ENCODE results near the gene SIN3A. TPM values are rescaled to one million over a fixed set of nuclear protein-coding genes. Genes with fewer than 3 reads are reported as not detected.
"Not testable (repeated sequence)": the region's sequence is repeated elsewhere in the genome, so short reads cannot be mapped to it uniquely, and the experiment has no call there.

SIN3A gene
- total RNA-seq, 1 donor from 2014 or later = 65.2 TPM

GRCh38 chr15:75410196-75410595 is 41.3 kb downstream of the SIN3A start:
- H3K36me3 Mint-ChIP-seq (ENCODE audit: unreplicated experiment) = peaks cover 65% of the 10 kb centered on the region
- DNase-seq (ENCODE audit: extremely low spot score, unreplicated experiment) = no peak
- TF ChIP-seq, protein P1, sequence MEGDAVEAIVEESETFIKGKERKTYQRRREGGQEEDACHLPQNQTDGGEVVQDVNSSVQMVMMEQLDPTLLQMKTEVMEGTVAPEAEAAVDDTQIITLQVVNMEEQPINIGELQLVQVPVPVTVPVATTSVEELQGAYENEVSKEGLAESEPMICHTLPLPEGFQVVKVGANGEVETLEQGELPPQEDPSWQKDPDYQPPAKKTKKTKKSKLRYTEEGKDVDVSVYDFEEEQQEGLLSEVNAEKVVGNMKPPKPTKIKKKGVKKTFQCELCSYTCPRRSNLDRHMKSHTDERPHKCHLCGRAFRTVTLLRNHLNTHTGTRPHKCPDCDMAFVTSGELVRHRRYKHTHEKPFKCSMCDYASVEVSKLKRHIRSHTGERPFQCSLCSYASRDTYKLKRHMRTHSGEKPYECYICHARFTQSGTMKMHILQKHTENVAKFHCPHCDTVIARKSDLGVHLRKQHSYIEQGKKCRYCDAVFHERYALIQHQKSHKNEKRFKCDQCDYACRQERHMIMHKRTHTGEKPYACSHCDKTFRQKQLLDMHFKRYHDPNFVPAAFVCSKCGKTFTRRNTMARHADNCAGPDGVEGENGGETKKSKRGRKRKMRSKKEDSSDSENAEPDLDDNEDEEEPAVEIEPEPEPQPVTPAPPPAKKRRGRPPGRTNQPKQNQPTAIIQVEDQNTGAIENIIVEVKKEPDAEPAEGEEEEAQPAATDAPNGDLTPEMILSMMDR (IDR thresholded peaks at IDR 0.05) = no peak
- no peaks in the 10 kb centered on the region for H3K27me3 Mint-ChIP-seq (ENCODE audit: unreplicated experiment)
- no peaks in the 10 kb centered on the region for H3K4me1 Mint-ChIP-seq (ENCODE audit: unreplicated experiment)
- H3K27ac Mint-ChIP-seq (ENCODE audit: unreplicated experiment) = no peak overlapping the region
- no peak overlapping the region for H3K4me3 Mint-ChIP-seq (ENCODE audit: unreplicated experiment)
- H3K9me3 Mint-ChIP-seq (ENCODE audit: unreplicated experiment) = no peaks in the 10 kb centered on the region

DNA sequence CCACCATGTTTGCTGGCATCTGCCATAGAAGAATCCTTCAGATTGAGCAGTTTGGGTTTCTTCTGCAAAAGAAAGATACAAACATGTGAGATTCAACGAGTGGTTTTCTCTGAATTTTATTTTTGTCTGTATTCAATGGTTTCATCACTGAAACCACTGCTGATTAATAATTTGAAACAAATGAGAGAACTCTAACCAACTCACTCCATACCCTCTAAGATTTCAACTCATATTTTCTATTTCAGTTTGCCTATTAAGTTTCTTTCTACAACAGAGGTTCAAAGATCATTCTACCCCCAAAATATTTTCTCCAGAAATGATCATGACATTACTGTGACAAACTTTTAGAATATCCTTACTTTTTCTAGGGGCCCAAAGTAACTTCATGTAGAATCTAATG is 44.4 kb downstream of the SIN3A start:
- Mint-ChIP-seq H3K27me3 (ENCODE audit: unreplicated experiment) (no peaks in the 10 kb centered on the region), H3K27ac (ENCODE audit: unreplicated experiment) (no peak overlapping the region)

GRCh38 chr15:75403892-75404291 is 47.6 kb downstream of the SIN3A start:
- Mint-ChIP-seq H3K27ac (ENCODE audit: unreplicated experiment) (no peak overlapping the region), H3K27me3 (ENCODE audit: unreplicated experiment) (no peaks in the 10 kb centered on the region), H3K36me3 (ENCODE audit: unreplicated experiment) (peaks cover 40% of the 10 kb centered on the region), H3K9me3 (ENCODE audit: unreplicated experiment) (no peaks in the 10 kb centered on the region), H3K4me3 (ENCODE audit: unreplicated experiment) (no peak overlapping the region), H3K4me1 (ENCODE audit: unreplicated experiment) (no peaks in the 10 kb centered on the region)
- TF ChIP-seq, protein P1 (IDR thresholded peaks at IDR 0.05) = no peak
- DNase-seq (ENCODE audit: extremely low spot score, unreplicated experiment) = no peak

More for the DNA sequence above, 44.4 kb downstream of the SIN3A start:
- TF ChIP-seq, protein P1 (IDR thresholded peaks at IDR 0.05) = no peak
- peaks cover 55% of the 10 kb centered on the region for H3K36me3 Mint-ChIP-seq (ENCODE audit: unreplicated experiment)
- H3K4me3 Mint-ChIP-seq (ENCODE audit: unreplicated experiment) = no peak overlapping the region
- H3K4me1 Mint-ChIP-seq (ENCODE audit: unreplicated experiment) = no peaks in the 10 kb centered on the region
- DNase-seq (ENCODE audit: extremely low spot score, unreplicated experiment) = no peak
- no peaks in the 10 kb centered on the region for H3K9me3 Mint-ChIP-seq (ENCODE audit: unreplicated experiment)

DNA sequence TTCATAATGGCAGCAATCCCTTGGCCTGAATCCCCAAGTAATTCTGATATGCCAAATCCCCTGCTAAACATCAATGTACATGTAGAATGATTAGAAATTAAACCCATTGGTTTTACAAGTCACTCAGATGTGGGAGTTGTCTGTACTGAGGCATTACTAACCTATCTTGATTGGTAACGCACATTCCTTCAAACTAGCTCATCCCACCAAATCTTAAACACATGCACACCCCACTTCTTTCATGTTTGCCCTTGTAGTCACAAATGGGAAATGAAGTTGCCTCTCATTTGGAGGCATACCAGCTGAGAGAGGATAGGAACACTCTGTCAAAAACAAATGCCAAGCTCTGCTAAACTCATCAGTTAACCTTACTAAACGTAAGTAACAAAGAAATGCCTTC is 54.0 kb downstream of the SIN3A start:
- H3K4me3 Mint-ChIP-seq (ENCODE audit: unreplicated experiment) = no peak overlapping the region
- H3K36me3 Mint-ChIP-seq (ENCODE audit: unreplicated experiment) = peaks cover 45% of the 10 kb centered on the region
- no peaks in the 10 kb centered on the region for H3K27me3 Mint-ChIP-seq (ENCODE audit: unreplicated experiment)
- TF ChIP-seq, protein P1 (IDR thresholded peaks at IDR 0.05) = no peak
- DNase-seq (ENCODE audit: extremely low spot score, unreplicated experiment) = no peak
- no peak overlapping the region for H3K27ac Mint-ChIP-seq (ENCODE audit: unreplicated experiment)
- H3K9me3 Mint-ChIP-seq (ENCODE audit: unreplicated experiment) = no peaks in the 10 kb centered on the region
- H3K4me1 Mint-ChIP-seq (ENCODE audit: unreplicated experiment) = no peaks in the 10 kb centered on the region

DNA sequence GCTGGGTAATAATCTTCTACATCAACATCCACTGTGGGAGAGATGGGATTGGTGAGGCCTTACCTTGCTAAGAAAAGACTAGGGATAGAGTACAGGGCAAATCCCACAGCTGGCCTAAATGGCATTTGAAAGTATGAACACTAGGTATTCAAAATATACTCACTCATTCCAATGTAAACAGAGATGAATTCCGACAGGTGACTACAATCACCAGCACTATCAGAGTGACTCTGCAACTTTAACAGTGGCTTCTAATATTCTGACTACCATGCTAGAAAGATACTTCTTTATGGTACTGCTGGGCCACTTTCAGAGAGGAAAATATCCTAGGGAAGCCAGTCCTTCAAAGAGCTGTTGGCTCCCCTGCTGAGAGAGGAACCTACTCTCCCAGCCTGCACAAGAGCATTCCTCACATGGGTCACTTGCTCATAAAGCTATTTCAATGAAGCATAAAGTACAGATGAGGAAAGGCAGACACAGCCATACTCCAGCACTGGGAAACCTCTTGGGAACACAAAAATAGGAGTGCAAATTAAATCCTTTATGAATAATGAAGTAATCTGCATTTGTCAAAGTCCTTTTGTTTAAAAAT is 61.6 kb downstream of the SIN3A start:
- Mint-ChIP-seq H3K27me3 (ENCODE audit: unreplicated experiment) (no peaks in the 10 kb centered on the region), H3K4me3 (ENCODE audit: unreplicated experiment) (no peak overlapping the region), H3K27ac (ENCODE audit: unreplicated experiment) (no peak overlapping the region), H3K9me3 (ENCODE audit: unreplicated experiment) (no peaks in the 10 kb centered on the region), H3K4me1 (ENCODE audit: unreplicated experiment) (no peaks in the 10 kb centered on the region), H3K36me3 (ENCODE audit: unreplicated experiment) (peaks cover 51% of the 10 kb centered on the region)
- no peak for DNase-seq (ENCODE audit: extremely low spot score, unreplicated experiment)
- TF ChIP-seq, protein P1 (IDR thresholded peaks at IDR 0.05) = no peak

DNA sequence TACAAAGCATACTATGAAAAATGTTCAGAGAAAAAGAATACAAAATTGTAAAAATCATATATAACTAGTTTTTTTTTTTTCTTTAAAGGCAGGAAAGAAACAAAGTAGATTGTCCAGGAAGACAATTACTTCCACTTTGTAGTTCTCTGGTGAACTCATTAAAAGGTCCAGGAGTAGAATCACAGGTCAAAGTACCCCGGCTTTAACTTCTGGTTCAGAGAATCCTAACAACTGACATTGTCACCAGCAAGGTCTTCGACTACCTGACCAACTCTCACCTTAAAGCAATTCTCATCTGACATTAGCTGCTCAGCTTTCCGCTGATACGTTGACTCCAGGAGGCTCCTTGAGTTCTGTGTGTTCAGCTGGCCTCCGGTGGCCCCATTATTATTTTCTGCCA is 67.5 kb downstream of the SIN3A start:
- not testable (repeated sequence) for H3K9me3 Mint-ChIP-seq (ENCODE audit: unreplicated experiment); DNase-seq (ENCODE audit: extremely low spot score, unreplicated experiment); H3K27me3 Mint-ChIP-seq (ENCODE audit: unreplicated experiment); H3K27ac Mint-ChIP-seq (ENCODE audit: unreplicated experiment); H3K4me1 Mint-ChIP-seq (ENCODE audit: unreplicated experiment); H3K4me3 Mint-ChIP-seq (ENCODE audit: unreplicated experiment)
- peaks cover 54% of the 10 kb centered on the region for H3K36me3 Mint-ChIP-seq (ENCODE audit: unreplicated experiment)
